NCI-H1092 (cell line): ENCODE data around the gene TAMALIN.

Source experiments
- DNase-seq: peaks from one replicate; lab custom pipeline; 2025; lab: John Stamatoyannopoulos, UW

The TAMALIN gene

DNA sequence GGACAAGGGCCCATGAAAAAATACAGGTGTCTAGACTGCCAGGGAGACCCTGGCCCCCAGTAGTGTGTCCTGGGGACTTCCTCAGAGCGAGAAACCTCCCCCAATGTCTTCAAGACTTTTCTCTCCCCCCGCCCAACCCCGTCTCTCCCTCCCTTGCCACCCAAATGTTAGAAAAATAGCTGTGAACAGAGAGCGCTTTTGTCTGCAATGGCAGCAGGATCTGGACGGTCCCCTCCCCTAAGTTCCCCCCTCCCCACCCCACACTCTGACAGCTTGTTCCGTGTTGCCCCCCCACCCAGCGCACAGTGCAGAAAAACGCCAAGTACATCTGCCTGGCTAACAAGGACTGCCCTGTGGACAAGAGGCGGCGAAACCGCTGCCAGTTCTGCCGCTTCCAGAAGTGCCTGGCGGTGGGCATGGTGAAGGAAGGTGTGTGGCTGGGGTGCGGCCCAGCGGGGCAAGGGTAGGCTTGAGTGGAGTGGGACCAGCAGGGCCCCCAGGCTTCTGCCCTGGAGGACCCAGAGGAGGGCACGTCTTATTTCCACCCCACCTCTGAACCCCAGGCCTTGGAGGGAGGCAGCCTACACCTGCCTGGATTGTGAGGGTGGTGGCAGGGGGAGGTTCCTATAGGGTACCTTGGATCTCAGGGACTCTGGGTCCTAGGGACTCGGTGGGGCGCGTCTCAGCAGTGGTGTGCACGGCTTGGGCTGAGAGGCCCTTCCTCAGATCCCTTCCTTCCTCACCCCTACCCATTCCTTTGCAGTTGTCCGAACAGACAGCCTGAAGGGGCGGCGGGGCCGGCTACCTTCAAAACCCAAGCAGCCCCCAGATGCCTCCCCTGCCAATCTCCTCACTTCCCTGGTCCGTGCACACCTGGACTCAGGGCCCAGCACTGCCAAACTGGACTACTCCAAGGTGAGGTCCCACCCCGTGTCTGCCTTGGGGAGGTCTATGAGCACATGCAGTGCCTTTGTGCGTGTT lies 49.3 kb downstream of the TAMALIN start:
- no peak for DNase-seq

DNA sequence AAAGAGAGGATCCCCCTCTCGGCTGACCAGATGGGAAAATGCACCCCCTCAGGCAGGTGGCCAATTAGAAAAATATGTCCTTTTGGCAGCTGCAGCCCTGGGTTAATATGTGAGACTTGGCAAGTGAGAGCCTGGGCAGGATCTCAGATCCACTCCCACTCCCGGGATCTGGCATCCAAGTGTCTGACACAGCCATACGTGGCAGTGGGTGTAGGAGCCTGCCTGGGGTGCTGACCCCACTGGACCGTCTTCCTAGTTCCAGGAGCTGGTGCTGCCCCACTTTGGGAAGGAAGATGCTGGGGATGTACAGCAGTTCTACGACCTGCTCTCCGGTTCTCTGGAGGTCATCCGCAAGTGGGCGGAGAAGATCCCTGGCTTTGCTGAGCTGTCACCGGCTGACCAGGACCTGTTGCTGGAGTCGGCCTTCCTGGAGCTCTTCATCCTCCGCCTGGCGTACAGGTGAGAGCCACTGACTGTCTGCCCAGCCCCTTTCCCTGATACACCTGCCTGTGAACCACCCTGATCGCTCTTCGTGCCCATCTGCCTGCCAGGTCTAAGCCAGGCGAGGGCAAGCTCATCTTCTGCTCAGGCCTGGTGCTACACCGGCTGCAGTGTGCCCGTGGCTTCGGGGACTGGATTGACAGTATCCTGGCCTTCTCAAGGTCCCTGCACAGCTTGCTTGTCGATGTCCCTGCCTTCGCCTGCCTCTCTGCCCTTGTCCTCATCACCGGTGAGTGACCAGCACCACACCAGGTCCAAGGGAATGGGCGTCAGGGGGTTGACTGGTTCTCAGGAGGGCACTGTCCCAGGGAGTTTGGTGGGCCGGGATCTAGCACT lies 50.3 kb downstream of the TAMALIN start:
- DNase-seq, result no peak

DNA sequence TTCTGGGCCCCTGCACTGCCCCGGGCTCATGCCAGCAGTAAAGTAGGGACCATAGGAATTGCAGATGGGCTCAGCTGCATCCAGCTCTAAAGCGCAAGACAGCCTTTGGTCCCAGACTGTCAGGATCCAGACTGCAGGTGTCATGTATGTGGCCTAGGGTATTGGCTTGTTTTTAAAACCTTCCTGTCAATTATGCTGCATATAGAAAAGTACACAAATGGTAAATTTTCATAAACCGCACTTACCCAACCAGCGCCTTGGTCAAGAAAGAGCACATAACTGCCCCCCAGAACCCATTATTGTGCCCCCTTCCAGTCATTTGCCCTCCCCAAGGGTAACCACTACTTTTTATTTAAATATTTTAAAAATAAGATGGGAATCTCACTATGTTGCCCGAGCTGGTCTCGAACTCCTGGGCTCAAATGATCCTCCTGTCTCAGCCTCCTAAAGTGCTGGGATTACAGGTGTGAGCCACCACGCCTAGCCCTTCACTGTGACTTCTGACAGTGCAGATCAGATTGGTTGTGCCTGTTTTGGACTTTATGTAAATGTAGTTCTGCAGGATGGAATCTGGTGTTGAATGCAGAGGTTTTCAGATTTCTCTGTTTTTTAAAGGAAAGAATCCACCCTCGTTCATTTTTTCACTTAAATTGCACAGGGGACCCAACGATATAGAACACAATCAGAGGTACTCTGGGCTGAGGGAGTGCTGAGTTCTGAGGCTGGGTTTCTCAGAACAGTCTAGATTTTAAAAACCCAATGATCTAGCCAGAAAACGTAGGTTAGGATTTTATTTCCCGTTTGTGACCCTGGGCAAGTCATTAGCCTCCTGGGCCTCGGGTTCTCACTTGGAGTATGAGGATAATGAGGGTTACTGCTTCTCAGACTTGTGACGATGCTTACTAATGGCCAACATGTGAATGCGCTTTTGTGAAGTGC lies 51.2 kb downstream of the TAMALIN start:
- no peak for DNase-seq

DNA sequence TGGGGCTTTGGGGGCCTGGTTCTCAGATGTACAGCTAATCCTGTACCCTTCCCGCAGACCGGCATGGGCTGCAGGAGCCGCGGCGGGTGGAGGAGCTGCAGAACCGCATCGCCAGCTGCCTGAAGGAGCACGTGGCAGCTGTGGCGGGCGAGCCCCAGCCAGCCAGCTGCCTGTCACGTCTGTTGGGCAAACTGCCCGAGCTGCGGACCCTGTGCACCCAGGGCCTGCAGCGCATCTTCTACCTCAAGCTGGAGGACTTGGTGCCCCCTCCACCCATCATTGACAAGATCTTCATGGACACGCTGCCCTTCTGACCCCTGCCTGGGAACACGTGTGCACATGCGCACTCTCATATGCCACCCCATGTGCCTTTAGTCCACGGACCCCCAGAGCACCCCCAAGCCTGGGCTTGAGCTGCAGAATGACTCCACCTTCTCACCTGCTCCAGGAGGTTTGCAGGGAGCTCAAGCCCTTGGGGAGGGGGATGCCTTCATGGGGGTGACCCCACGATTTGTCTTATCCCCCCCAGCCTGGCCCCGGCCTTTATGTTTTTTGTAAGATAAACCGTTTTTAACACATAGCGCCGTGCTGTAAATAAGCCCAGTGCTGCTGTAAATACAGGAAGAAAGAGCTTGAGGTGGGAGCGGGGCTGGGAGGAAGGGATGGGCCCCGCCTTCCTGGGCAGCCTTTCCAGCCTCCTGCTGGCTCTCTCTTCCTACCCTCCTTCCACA lies 52.0 kb downstream of the TAMALIN start:
- no peak for DNase-seq

DNA sequence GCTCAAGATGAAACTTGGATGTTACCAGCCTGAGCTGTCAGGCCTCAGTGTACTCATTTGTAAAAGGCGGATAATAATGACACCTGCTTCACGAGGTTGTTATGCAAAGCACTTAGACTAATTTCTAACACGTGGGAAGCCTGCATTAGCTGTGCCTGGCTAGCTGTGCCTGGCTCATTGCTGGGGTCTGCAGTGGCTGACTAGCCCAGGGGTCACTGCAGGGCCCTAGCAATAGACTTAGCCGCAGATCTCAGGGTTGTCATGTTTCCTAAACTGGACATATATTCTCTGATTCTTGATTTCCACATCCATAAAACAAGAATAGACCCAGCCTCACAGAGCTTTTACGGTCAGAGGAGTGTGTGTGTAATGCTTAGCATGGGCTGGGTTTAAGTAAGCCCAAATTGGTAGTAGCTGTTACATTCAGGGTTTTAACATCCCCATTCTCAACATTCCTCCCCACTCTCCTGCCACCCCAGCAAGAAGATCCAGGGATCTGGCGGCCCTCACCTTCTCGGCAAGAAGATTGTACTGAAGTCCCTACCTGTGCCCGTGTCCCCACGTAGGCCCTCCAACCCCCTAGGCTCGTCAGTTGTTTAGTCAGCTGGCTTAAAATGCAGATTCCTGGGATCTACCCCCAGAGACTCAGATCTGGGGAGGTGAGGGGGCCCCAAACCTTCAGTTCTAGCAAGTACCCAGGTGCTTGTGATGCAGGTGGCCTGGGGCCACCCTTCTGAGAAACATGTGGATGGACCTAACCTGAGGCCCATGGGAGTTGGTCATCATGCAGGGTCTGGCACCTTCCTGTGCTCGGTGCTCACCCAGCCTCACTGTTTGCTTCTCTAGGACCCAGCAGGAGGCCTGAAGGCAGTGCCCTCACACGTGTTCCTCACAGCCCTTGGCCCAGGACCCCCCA lies 53.1 kb downstream of the TAMALIN start:
- no peak for DNase-seq

DNA sequence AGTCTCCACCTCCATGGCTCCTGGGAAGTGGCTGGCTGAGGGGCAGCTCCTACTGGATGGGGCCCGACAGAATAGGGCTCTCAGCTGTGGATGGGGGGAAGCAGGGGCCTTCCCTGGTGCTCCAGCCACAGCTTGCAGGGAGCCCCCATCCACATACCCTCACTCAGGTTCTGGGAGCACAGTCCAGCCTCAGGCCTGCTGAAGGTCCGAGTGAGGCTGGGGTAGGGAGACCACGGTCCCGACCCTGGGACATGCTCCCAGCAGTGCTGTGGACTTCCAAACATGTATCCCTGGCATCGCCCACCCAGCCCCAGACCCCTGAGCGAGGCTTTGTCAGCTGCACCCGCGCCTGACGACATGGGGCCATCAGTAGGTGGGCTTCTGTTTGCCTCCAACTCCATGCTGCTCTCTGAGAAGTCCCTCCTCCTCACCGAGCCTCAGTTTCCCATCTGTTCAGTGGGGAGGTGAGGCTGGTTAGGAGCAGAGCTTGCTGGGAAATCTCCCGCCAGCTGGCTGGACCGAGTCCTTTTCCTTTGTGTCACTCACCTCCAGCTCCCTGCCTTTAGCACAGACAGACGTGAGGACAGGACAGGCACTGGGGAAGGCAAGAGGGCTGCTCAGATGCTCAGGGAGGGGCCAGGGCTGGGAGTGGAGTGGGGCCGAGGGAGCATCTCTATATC lies 53.9 kb downstream of the TAMALIN start:
- no peak for DNase-seq

DNA sequence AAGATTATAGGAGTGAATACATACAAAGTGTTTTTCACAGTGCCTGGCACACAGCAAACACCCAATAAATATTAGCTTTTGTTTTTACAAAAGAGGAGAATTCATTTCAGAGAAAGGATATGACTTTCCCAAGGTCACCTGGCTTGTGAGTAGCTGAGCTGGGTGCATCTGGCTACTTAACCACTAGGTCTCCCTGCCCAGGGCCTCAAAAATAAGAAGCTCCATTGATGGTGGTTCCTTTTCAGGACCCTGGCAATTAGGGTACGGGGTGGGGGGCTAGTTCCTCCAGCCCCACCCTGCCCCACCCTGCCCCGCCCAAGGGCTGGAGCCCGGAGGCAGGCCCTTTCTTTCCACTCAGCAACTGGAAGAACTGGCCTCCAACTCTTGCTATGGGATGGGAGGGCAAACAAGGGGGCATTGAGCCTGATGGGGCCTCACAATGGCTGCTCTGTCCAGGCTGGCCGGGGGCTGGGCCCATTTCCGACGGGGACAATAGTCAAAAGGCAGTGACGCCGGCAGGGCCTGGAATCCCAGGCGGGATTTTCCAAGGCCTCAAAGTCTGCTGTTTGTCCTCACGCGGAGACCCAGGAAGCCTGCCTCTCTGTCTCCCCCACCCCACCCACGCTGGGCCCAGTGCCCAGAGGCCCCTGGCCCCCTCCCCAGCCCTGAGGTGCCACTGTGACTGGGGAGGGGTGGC lies 54.9 kb downstream of the TAMALIN start:
- no peak for DNase-seq

DNA sequence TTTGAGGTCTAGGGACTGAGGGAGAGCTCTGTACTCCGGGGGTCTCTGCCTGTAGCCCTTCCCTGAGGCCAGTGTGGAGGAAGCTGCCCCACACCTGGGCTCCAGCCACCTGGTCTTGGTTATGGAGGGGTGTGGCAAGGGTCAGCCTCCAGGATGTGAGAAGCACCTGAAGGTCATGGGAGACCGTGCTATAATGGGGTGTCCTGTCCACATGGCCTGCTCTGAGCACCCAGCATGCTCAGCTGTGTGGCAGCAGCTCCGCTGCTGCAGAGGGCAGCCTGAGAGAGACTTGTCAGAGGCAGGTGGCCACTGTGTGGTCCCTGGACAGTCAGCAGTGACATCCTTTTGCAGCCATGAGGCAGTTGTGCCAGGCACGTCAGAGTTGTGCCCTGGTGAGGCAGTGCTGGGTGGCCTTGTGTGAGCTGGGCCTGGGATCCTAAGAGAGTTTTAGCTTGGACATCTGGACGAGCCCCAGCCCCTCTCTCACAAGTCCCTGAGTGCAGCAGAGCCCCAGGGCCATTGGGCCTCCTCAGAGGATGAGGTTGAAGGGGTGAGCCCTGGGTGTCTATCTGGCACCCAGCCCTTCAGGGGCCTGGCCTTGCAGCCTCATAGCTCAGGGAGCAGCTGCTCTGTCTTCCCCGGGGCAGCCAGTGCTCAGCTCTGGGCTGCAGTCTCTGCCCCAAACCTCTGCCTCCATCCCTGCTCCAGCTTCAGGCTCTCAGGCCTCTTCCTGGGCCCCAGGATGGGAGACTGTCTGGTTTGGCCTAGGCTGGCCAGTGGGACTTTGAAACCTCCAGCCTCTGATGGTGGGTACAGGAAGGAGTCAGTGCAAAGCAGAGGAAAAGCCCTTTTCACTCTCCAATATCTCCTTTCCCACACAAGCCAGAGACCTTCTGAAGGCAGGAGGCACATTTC lies 55.7 kb downstream of the TAMALIN start:
- DNase-seq, result no peak

DNA sequence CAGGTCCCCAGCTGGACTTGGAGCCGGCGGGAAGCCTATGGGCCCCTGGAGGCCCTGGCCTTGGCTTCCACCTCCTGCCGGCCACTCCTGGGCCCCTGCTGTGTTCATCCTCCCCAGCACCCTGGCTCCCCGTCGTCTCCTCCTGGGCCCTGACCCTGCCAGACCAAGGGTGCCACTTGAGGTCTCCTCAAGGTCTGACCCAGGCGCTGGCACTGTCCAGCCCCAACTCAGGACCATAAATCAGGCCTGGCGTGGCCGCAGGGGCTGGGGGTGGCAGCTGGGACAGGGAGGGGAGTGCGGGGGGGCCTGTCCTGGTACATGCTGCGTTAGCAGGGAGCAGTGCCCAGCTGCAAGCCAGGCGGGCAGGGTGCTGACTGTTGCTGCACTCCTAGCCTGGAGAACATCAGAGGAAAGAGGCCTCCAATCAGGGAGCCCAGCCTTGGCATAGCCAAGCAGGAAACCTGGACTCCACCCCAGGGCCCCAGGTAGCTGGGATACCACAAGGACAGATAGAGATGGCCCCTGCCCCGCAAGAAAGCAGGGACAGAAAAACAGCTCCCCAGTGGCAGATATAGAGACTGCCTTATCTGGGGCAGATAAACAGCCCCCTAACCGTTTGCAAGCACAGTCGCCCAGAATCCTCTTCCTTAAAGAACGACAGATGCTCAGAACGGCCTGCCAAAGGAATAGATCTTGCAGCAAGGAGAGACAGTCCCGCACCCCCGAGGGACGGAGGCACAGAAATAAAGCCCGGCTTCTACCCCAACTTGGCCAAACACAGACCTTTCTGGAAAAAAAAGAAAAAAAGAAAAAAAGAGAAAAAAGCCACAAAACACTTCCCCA lies 56.6 kb downstream of the TAMALIN start:
- DNase-seq, result no peak

DNA sequence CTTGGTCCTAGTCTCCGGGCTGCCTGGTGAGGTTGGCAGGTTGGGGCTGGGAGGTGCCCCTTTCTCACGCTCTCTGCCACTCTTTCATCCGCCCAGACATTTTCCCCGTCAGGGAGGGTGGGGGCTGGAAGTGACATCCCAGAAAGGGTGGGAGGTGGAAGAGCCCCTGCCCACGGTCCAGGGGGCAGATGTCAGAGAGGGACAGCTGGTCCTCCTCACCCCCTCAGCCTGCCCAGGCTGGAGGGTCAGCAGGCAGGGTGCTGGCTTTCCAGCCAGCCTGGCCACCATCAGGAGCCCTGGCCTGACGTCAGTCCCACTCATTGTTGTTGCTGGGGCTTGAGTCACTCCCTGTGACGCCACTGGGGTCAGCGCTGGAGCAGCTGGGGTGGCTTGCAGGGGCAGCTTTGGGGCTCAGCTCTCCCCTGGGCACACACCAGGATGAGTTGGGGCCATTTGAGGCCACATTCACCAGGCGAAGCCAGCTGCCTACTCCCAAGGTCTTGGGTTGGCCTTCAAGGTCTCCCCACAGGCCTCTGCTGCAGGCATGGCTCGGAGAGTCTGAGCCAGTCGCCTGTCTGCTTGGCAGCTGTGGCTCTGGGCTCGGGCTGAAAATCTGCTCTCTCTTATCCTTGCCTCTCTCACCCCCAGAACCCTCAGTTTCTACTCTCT lies 57.4 kb downstream of the TAMALIN start:
- no peak for DNase-seq
